NCI-H146 treated with DMSO at 0.1 percent for 48 hours (cell line): ENCODE data around the gene NTM.
"Not testable (repeated sequence)": the region's sequence is repeated elsewhere in the genome, so short reads cannot be mapped to it uniquely, and the experiment has no call there.

Experiments
- DNase-seq: peaks from one replicate; lab custom pipeline; 2025; ENCODE audit not compliant: unreplicated experiment; lab: John Stamatoyannopoulos, UW

The NTM gene

GRCh38 chr11:131491503-131491902 lies 121.1 kb downstream of the NTM start:
- no peak for DNase-seq

GRCh38 chr11:131495423-131495822 lies 125.0 kb downstream of the NTM start:
- no peak for DNase-seq

- DNase-seq: not testable (repeated sequence)
Observed at GRCh38 chr11:131497686-131498085, 127.3 kb downstream of the NTM start.

GRCh38 chr11:131498631-131499160 lies 128.3 kb downstream of the NTM start:
- no peak for DNase-seq

- DNase-seq: no peak
Observed at GRCh38 chr11:131499199-131499598, 128.8 kb downstream of the NTM start.

- no peak for DNase-seq
Observed at GRCh38 chr11:131503017-131503416, 132.6 kb downstream of the NTM start.

GRCh38 chr11:131504199-131504949 lies 134.0 kb downstream of the NTM start:
- no peak for DNase-seq

- no peak for DNase-seq
Observed at GRCh38 chr11:131506348-131506747, 135.9 kb downstream of the NTM start.

- no peak for DNase-seq
Observed at GRCh38 chr11:131510662-131511061, 140.2 kb downstream of the NTM start.

- no peak for DNase-seq
Observed at GRCh38 chr11:131511794-131512193, 141.4 kb downstream of the NTM start.

GRCh38 chr11:131512228-131512627 lies 141.8 kb downstream of the NTM start:
- DNase-seq: no peak

- DNase-seq: no peak
Observed at GRCh38 chr11:131514062-131514461, 143.6 kb downstream of the NTM start.

GRCh38 chr11:131518305-131518838 lies 148.0 kb downstream of the NTM start:
- no peak for DNase-seq

GRCh38 chr11:131522851-131523250 lies 152.4 kb downstream of the NTM start:
- DNase-seq: no peak

- DNase-seq: no peak
Observed at GRCh38 chr11:131530407-131530806, 160.0 kb downstream of the NTM start.

GRCh38 chr11:131533149-131533548 lies 162.7 kb downstream of the NTM start:
- DNase-seq: no peak

- DNase-seq: no peak
Observed at GRCh38 chr11:131533998-131534397, 163.6 kb downstream of the NTM start.

GRCh38 chr11:131534611-131535010 lies 164.2 kb downstream of the NTM start:
- no peak for DNase-seq

- DNase-seq: no peak
Observed at GRCh38 chr11:131536159-131536558, 165.7 kb downstream of the NTM start.

- DNase-seq: no peak
Observed at GRCh38 chr11:131537196-131537595, 166.8 kb downstream of the NTM start.

GRCh38 chr11:131537748-131538147 lies 167.3 kb downstream of the NTM start:
- no peak for DNase-seq

- no peak for DNase-seq
Observed at GRCh38 chr11:131538322-131538721, 167.9 kb downstream of the NTM start.

GRCh38 chr11:131540676-131541075 lies 170.3 kb downstream of the NTM start:
- no peak for DNase-seq
